Osteoblast (primary cell): ENCODE results near the gene MORC2. TPM values are rescaled to one million over a fixed set of nuclear protein-coding genes. Genes with fewer than 3 reads are reported as not detected.

ENCODE experiments used
- DNase-seq: peaks from one replicate; pipeline ENCODE4 v3.0.0; 2011; ENCODE audit warnings: low spot score, mixed read lengths; ENCODE audit not compliant: insufficient read length; ENCODE audit errors: missing footprints
- H2AFZ ChIP-seq: 2 replicates; pipeline ENCODE4 v1.6.0; 2011; ENCODE audit warnings: mild to moderate bottlenecking, low read length
- H3K27ac ChIP-seq: 2 replicates; pipeline ENCODE4 v1.5.1; 2011; ENCODE audit warnings: mild to moderate bottlenecking, low read depth, low read length, moderate library complexity
- H3K27me3 ChIP-seq: 2 replicates; pipeline ENCODE4 v1.6.0; 2012; ENCODE audit warnings: mild to moderate bottlenecking, control low read depth, inconsistent platforms, low read length, moderate library complexity; ENCODE audit not compliant: insufficient read depth
- H3K36me3 ChIP-seq: 2 replicates; pipeline ENCODE4 v1.5.1; 2011; ENCODE audit warnings: mild to moderate bottlenecking, low read length, control low read depth, moderate library complexity; ENCODE audit not compliant: insufficient read depth
- H3K4me1 ChIP-seq: 2 replicates; pipeline ENCODE4 v1.5.1; 2011; ENCODE audit warnings: mild to moderate bottlenecking, low read length, control low read depth, moderate library complexity; ENCODE audit not compliant: insufficient read depth
- H3K4me2 ChIP-seq: 2 replicates; pipeline ENCODE4 v1.6.0; 2011; ENCODE audit warnings: mild to moderate bottlenecking, low read length; ENCODE audit not compliant: insufficient read depth
- H3K4me3 ChIP-seq: fragments of 200-600 bp; sonication (generic); 3 replicates; pipeline ENCODE4 v1.5.1; 2012; ENCODE audit warnings: mild to moderate bottlenecking, low read length, inconsistent platforms; ENCODE audit not compliant: insufficient read depth
- H3K79me2 ChIP-seq: 2 replicates; pipeline ENCODE4 v1.6.0; 2012; ENCODE audit warnings: mild to moderate bottlenecking, low read length, control low read depth, inconsistent platforms; ENCODE audit not compliant: insufficient read depth
- H3K9me3 ChIP-seq: 2 replicates; pipeline ENCODE4 v1.5.1; 2011; ENCODE audit warnings: low read depth, low read length, control low read depth
- H4K20me1 ChIP-seq: 2 replicates; pipeline ENCODE4 v1.6.0; 2012; ENCODE audit warnings: mild to moderate bottlenecking, low read length, control low read depth; ENCODE audit not compliant: insufficient read depth
- total RNA-seq: library from RNA; depleted of rRNA; stranded (reverse); fragments of >200 nt; gene quantifications from 2 replicates; pipeline ENCODE4 v1.2.3, GENCODE V29; 2012
- TF ChIP-seq, protein P1 (sequence below): IDR thresholded peaks from 2 replicates; pipeline ENCODE4 v1.5.1; 2011; ENCODE audit warnings: mild to moderate bottlenecking, low read depth, low read length, moderate library complexity; ENCODE audit errors: extremely low read depth

Gene MORC2
- total RNA-seq, 1 donor: 17.0 TPM

DNA sequence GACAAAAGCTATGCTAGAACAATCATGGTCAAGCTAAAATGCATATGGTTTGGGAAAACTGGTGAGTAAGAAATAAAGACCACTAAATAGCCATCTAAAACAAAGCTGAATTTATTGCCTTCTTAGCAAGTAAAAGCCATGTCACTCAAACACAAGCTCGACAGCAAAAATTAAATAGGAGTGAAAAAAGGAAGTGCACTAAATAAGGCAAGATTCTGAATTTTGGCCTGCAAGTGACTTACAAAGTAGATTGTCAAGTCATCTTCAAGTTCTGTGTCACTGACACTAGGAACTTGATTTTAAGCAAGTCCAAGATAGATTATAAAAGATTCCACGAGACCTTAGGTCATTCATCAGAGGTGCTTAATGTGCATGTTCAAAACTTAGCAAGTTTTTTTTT is 27.9 kb upstream of the MORC2 start:
- Histone ChIP-seq H3K9me3 (no peaks in the 10 kb centered on the region), H2AFZ (no peak overlapping the region), H3K27me3 (no peaks in the 10 kb centered on the region), H3K36me3 (no peaks in the 10 kb centered on the region), H3K4me3 (no peak overlapping the region), H3K27ac (no peak overlapping the region), H3K4me2 (no peak overlapping the region), H4K20me1 (no peaks in the 10 kb centered on the region), H3K79me2 (no peaks in the 10 kb centered on the region), H3K4me1 (no peaks in the 10 kb centered on the region)
- TF ChIP-seq, protein P1, sequence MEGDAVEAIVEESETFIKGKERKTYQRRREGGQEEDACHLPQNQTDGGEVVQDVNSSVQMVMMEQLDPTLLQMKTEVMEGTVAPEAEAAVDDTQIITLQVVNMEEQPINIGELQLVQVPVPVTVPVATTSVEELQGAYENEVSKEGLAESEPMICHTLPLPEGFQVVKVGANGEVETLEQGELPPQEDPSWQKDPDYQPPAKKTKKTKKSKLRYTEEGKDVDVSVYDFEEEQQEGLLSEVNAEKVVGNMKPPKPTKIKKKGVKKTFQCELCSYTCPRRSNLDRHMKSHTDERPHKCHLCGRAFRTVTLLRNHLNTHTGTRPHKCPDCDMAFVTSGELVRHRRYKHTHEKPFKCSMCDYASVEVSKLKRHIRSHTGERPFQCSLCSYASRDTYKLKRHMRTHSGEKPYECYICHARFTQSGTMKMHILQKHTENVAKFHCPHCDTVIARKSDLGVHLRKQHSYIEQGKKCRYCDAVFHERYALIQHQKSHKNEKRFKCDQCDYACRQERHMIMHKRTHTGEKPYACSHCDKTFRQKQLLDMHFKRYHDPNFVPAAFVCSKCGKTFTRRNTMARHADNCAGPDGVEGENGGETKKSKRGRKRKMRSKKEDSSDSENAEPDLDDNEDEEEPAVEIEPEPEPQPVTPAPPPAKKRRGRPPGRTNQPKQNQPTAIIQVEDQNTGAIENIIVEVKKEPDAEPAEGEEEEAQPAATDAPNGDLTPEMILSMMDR: no peak
- no peak for DNase-seq

DNA sequence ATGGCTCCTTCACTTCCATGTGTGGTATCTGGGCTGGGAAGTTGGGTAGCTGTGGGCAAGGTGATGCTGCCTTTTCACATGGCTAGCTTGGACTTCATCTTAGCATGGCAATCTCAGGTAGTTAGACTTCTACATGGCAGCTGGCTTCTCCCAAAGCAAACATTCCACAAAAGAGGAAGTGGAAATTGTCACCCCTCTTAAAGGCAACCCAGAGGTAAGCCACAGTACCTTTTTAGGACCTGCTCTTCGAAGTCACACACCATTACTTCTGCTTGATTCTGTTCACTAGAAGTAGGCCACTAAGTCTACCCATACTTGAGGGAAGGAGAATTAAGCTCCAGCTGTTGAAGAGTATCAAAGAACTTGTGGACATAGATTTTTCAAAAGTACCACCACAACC is 26.4 kb upstream of the MORC2 start:
- H3K4me1 ChIP-seq: no peaks in the 10 kb centered on the region
- no peaks in the 10 kb centered on the region for H3K79me2 ChIP-seq
- no peak overlapping the region for H3K4me2 ChIP-seq
- no peak overlapping the region for H2AFZ ChIP-seq
- H3K9me3 ChIP-seq: no peaks in the 10 kb centered on the region
- no peak overlapping the region for H3K27ac ChIP-seq
- H4K20me1 ChIP-seq: no peaks in the 10 kb centered on the region
- no peak overlapping the region for H3K4me3 ChIP-seq
- H3K27me3 ChIP-seq: no peaks in the 10 kb centered on the region
- no peak for DNase-seq
- H3K36me3 ChIP-seq: no peaks in the 10 kb centered on the region
- TF ChIP-seq, protein P1: no peak

DNA sequence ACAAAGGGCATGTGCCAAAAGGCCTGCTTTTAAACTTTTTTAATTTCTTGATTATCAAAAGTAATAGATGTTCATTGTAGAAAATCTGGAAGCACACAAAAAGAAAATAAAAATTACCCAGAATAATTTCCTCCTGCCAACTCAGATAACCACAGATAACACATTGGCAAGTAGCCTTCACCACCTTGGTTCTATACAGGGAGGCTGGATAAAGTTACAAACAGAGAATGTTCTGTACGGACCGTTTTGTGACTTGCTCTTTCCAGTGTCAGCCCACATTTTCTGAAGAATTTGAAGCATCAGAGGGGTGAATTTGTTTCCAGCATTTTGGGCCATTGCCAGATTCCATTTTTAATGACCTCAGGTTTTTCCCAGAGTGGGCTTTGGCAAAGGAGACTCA is 24.0 kb upstream of the MORC2 start:
- no peak overlapping the region for H3K27ac ChIP-seq
- H3K9me3 ChIP-seq: no peaks in the 10 kb centered on the region
- no peaks in the 10 kb centered on the region for H3K4me1 ChIP-seq
- no peak overlapping the region for H3K4me2 ChIP-seq
- TF ChIP-seq, protein P1: no peak
- DNase-seq: no peak
- H3K4me3 ChIP-seq: no peak overlapping the region
- peaks cover 4% of the 10 kb centered on the region for H4K20me1 ChIP-seq
- no peaks in the 10 kb centered on the region for H3K27me3 ChIP-seq
- H3K79me2 ChIP-seq: no peaks in the 10 kb centered on the region
- no peak overlapping the region for H2AFZ ChIP-seq
- H3K36me3 ChIP-seq: no peaks in the 10 kb centered on the region

DNA sequence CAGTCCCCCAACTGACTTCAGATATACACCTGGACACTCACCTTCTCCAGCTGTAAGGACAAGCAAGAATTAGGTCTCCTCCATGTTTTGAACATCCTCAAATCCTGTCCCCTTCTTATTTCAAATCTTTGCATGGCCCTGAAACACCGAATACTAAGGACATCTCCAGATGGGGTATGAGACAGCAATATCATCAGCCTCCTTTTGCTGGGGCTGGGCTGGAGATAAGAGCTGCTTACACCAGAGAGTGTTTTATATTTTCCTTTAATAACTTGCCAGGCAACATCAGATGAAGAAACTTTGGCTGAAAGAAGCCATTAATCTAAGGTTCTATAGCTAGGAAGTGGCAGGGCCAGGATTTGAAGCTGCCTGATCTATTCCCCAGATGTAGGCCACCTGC is 22.1 kb upstream of the MORC2 start:
- no peak overlapping the region for H3K4me2 ChIP-seq
- no peak overlapping the region for H2AFZ ChIP-seq
- H3K9me3 ChIP-seq: no peaks in the 10 kb centered on the region
- DNase-seq: no peak
- no peaks in the 10 kb centered on the region for H3K36me3 ChIP-seq
- no peak overlapping the region for H3K27ac ChIP-seq
- peaks cover 4% of the 10 kb centered on the region for H4K20me1 ChIP-seq
- no peaks in the 10 kb centered on the region for H3K27me3 ChIP-seq
- TF ChIP-seq, protein P1: no peak
- H3K4me1 ChIP-seq: no peaks in the 10 kb centered on the region
- H3K79me2 ChIP-seq: no peaks in the 10 kb centered on the region
- H3K4me3 ChIP-seq: no peak overlapping the region
